ENCODE measurements around the gene ACSL6.

GRCh38 chr5:131992370-131992769 is 19.1 kb downstream of the ACSL6 start:
- TF ChIP-seq, protein P1, sequence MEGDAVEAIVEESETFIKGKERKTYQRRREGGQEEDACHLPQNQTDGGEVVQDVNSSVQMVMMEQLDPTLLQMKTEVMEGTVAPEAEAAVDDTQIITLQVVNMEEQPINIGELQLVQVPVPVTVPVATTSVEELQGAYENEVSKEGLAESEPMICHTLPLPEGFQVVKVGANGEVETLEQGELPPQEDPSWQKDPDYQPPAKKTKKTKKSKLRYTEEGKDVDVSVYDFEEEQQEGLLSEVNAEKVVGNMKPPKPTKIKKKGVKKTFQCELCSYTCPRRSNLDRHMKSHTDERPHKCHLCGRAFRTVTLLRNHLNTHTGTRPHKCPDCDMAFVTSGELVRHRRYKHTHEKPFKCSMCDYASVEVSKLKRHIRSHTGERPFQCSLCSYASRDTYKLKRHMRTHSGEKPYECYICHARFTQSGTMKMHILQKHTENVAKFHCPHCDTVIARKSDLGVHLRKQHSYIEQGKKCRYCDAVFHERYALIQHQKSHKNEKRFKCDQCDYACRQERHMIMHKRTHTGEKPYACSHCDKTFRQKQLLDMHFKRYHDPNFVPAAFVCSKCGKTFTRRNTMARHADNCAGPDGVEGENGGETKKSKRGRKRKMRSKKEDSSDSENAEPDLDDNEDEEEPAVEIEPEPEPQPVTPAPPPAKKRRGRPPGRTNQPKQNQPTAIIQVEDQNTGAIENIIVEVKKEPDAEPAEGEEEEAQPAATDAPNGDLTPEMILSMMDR (IDR thresholded peaks at IDR 0.05): no peak
- no peak for TF ChIP-seq POLR2A (IDR thresholded peaks at IDR 0.05)
